Measurements from ENCODE around the gene OR4X2.
"Not testable (repeated sequence)": the region's sequence is repeated elsewhere in the genome, so short reads cannot be mapped to it uniquely, and the experiment has no call there.

OR4X2 gene

GRCh38 chr11:48244804-48245203, at the start of gene OR4X2:
TSS of gene OR4X2 (plus strand) at chr11:48245104. CDS start at chr11:48245104, 0 bp downstream.
- DNase-seq (ENCODE audit: low read depth in 2 of 2) = no peak

DNA sequence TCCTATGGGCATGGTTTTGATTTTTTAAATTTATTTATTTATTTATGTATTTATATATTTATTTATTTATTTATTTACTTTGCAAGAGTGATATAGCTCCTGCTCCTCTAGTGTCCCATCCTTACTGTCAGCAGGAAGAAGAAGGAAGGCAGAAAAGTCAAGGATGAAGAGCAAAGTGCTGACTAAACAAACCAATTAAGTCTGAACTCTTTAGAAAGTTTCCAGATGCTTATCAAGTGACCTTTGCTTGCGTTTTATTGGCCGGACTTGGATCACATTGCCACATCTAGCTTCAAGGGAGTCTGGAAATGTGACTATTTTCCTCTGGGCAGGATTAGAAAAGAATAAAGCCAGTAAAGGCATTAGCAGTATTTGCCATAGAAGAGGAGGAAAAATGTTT, 37.0 kb upstream of the OR4X2 start:
- DNase-seq (ENCODE audit: low read depth in 2 of 2) = no peak

DNA sequence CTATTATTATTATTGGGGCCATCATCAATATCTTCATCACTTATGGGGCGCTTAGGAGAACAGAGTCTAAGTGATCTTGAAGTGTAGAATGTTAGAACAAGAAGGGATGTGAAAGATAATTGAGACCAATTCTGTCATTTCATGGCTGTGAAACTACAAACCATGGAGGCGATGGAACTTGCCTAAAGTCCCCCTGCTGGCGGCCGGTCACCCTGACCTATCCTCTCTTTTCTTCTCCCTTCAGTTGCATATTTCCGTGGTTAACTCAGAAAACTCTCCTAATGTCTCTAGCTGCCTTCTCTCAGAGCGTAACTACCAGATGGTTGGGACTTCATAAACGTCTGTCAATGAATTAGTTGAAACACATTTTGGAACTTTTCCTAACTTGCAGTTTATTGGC, 34.9 kb upstream of the OR4X2 start:
- no peak for DNase-seq (ENCODE audit: low read depth in 2 of 2)

- DNase-seq (ENCODE audit: low read depth in 2 of 2) = no peak
These were observed 28.4 kb upstream of the OR4X2 start, which contains the start of gene OR4B1 for GRCh38 chr11:48216510-48216909. TSS of gene OR4B1 (plus strand) at chr11:48216810. CDS start at chr11:48216810, 0 bp downstream.

GRCh38 chr11:48228761-48229160, 16.1 kb upstream of the OR4X2 start:
- no peak for DNase-seq (ENCODE audit: low read depth in 2 of 2)

DNA sequence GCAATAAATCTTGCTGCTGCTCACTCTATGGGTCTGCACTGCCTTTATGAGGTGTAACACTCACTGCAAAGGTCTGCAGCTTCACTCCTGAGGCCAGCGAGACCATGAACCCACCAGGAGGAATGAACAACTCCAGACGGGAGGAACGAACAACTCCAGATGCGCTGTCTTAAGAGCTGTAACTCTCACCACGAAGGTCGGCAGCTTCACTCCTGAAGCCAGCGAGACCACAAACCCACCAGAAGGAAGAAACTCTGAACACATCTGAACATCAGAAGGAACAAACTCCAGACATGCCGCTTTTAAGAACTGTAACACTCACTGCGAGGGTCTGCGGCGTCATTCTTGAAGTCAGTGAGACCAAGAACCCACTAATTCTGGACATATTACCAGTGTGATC, 14.8 kb upstream of the OR4X2 start:
- not testable (repeated sequence) for DNase-seq (ENCODE audit: low read depth in 2 of 2)

DNA sequence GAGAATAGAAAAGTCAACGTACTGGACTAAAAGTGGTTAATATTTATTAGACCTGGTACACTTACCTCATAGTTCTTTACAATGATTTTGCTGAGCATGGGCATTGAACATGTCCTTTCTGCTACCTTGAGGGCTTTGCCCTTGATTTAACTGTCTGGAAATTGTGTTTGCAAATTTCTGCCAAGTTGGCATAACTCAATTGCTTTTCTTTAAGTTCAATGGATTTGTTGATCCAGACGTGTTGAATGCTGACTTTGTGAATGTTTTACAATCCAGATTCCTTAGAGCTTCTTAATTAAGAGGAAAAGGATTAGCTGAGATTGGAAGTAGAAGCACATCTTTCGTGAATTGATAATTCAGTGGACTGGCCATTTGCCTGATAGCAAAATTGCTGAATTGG, 7.2 kb upstream of the OR4X2 start:
- DNase-seq (ENCODE audit: low read depth in 2 of 2) = no peak

GRCh38 chr11:48242501-48242900, 2.4 kb upstream of the OR4X2 start:
- no peak for DNase-seq (ENCODE audit: low read depth in 2 of 2)

DNA sequence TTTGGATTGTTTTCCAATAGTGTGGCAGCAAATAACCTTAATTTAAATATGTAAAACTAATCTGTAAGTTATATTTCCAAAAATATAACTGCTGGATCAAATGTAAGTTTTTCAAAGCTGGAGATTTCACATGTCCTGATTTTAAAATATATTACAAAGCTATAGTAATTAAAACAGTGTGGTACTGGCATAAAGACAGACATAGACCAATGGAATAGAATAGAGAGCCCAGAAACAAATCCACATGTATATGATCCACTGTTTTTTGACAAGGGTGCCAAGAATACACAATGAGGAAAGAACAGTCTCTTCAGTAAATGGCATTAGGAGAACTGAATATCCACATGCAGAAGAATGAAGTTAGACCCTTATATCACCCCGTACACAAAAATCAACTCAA, 4.0 kb downstream of the OR4X2 start:
- no peak for DNase-seq (ENCODE audit: low read depth in 2 of 2)

DNA sequence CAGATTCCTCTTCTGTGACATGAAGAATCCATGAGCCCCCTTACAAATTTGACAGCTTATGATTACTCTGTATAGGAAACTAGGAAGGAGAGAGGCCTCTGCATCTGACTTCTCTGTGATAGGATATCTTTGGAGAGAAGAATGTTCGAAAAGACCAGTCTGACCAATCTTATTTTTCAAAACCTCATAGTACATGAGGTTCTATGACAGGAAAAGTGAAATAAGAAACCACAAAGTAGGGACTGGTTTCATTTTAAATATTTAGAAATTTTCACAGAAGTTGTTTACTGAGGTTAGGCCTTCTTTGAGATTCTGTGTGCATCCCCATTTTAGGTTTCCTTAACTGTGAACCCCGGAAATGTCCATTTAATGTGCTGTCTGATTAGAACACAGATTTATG, 16.7 kb downstream of the OR4X2 start:
- DNase-seq (ENCODE audit: low read depth in 2 of 2) = no peak

GRCh38 chr11:48263423-48263911, 18.6 kb downstream of the OR4X2 start, which contains the start of gene OR4X1:
TSS of gene OR4X1 (plus strand) at chr11:48263861. CDS start at chr11:48263861, 0 bp downstream.
- DNase-seq (ENCODE audit: low read depth in 2 of 2) = no peak

DNA sequence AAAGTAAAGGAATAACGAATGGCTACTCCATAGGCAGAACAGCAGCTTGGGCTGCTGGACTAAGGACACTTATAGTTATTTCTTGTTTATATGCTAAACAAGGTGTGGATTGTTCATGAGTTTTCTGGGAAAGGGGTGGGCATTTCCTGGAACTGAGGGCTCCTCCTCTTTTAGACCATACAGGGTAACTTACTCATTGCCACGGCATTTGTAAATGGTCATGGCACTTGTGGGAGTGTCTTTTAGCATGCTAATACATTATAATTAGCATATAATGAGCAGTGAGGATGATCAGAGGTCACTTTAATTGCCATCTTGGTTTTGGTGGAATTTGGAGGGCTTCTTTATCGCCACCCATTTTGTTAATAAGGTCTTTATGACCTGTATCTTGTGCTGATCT, 25.7 kb downstream of the OR4X2 start:
- no peak for DNase-seq (ENCODE audit: low read depth in 2 of 2)

- no peak for DNase-seq (ENCODE audit: low read depth in 2 of 2)
These were observed 27.7 kb downstream of the OR4X2 start for GRCh38 chr11:48272606-48273005.
